Hepatocyte (in vitro differentiated cells): ENCODE results near the gene CCDC187.

Experiments used
- EZH2phosphoT487 ChIP-seq: fragments of 200-600 bp; sonication (generic); IDR thresholded peaks from one replicate; pipeline ENCODE4 v1.6.1; 2018; ENCODE audit warnings: antibody characterized with exemption, mild to moderate bottlenecking, low read depth, moderate library complexity; ENCODE audit not compliant: unreplicated experiment, severe bottlenecking
- TF ChIP-seq, protein P1 (sequence below): fragments of 200-600 bp; sonication (generic); IDR thresholded peaks from 2 replicates; pipeline ENCODE4 v1.5.1; 2016; ENCODE audit warnings: antibody characterized with exemption, mild to moderate bottlenecking; ENCODE audit not compliant: poor library complexity

DNA sequence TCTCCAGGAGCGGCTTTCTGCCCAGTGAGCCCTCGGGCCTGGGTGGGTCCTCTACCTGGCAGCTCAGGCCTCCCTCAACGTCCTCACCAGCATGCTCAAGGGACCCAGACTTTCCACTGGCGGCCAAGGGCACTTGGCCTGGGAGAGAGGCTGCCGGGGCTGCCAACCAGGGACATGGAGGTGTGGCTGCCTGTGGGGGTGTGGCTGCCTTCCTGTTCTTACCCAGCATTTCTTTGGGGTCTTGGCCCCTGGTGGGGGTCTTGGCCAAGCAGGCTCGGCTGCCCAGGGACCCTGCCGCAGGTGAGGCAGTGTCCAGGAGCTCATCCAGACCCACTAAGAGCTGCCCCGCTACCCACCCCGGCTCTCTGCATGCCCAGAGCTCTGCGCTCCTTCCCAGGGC is 51.0 kb downstream of the CCDC187 start:
- TF ChIP-seq, protein P1, sequence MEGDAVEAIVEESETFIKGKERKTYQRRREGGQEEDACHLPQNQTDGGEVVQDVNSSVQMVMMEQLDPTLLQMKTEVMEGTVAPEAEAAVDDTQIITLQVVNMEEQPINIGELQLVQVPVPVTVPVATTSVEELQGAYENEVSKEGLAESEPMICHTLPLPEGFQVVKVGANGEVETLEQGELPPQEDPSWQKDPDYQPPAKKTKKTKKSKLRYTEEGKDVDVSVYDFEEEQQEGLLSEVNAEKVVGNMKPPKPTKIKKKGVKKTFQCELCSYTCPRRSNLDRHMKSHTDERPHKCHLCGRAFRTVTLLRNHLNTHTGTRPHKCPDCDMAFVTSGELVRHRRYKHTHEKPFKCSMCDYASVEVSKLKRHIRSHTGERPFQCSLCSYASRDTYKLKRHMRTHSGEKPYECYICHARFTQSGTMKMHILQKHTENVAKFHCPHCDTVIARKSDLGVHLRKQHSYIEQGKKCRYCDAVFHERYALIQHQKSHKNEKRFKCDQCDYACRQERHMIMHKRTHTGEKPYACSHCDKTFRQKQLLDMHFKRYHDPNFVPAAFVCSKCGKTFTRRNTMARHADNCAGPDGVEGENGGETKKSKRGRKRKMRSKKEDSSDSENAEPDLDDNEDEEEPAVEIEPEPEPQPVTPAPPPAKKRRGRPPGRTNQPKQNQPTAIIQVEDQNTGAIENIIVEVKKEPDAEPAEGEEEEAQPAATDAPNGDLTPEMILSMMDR = no peak
- TF ChIP-seq EZH2phosphoT487 = no peak
